ENCODE results near the gene AR. TPM values are rescaled to one million over a fixed set of nuclear protein-coding genes. Genes with fewer than 3 reads are reported as not detected.

The AR gene
- polyA plus RNA-seq, 1 donor from 2014 or later: 1.1 TPM

DNA sequence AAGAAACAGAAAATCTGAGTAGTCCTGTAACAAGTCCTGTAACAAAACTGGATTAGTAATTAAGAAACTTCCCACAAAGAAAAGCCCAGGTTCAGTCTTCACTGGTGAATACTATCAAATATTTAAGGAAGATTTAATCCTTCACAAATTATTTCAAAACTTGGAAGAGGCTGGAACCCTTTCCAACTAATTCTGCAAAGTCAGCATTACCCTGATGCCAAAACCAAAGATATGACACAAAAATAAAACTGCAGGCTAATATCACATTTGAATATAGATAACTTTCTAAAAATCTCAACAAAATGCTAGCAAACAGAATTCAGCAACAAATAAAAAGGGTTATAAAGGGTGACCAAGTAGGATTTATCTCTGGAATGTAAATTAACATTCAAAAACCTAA is 80.5 kb downstream of the AR start:
- no peaks in the 10 kb centered on the region for H3K79me2 ChIP-seq (replicated peaks; ENCODE audit: insufficient read depth, low read length)
- no peaks in the 10 kb centered on the region for H3K36me3 ChIP-seq (ENCODE audit: insufficient read depth, low read length)
- H3K9me2 ChIP-seq (ENCODE audit: insufficient read depth, low read length): no peaks in the 10 kb centered on the region
- TF ChIP-seq SMC3 (conservative IDR thresholded peaks at IDR 0.05; ENCODE audit: poor library complexity) (no peak), TAF1 (IDR thresholded peaks at IDR 0.05; ENCODE audit: low read depth) (no peak), RAD21 (conservative IDR thresholded peaks at IDR 0.05) (no peak), REST (IDR thresholded peaks at IDR 0.05; ENCODE audit: borderline replicate concordance) (no peak), EZH2 (IDR thresholded peaks at IDR 0.05; ENCODE audit: borderline replicate concordance, insufficient read depth, low read length, poor library complexity, severe bottlenecking) (no peak), MXI1 (conservative IDR thresholded peaks at IDR 0.05; ENCODE audit: poor library complexity, severe bottlenecking) (no peak), POLR2AphosphoS5 (IDR thresholded peaks at IDR 0.05) (no peak), EP300 (conservative IDR thresholded peaks at IDR 0.05; ENCODE audit: poor library complexity, severe bottlenecking) (no peak)
- TF ChIP-seq, protein P1, sequence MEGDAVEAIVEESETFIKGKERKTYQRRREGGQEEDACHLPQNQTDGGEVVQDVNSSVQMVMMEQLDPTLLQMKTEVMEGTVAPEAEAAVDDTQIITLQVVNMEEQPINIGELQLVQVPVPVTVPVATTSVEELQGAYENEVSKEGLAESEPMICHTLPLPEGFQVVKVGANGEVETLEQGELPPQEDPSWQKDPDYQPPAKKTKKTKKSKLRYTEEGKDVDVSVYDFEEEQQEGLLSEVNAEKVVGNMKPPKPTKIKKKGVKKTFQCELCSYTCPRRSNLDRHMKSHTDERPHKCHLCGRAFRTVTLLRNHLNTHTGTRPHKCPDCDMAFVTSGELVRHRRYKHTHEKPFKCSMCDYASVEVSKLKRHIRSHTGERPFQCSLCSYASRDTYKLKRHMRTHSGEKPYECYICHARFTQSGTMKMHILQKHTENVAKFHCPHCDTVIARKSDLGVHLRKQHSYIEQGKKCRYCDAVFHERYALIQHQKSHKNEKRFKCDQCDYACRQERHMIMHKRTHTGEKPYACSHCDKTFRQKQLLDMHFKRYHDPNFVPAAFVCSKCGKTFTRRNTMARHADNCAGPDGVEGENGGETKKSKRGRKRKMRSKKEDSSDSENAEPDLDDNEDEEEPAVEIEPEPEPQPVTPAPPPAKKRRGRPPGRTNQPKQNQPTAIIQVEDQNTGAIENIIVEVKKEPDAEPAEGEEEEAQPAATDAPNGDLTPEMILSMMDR (IDR thresholded peaks at IDR 0.05; ENCODE audit: poor library complexity, severe bottlenecking): no peak
- H3K27ac ChIP-seq (ENCODE audit: low read length): no peak overlapping the region
- H3K9ac ChIP-seq (ENCODE audit: low read length): no peak overlapping the region
- H3K4me3 ChIP-seq (ENCODE audit: low read length): no peak overlapping the region
- H3K4me2 ChIP-seq (ENCODE audit: low read length): no peak overlapping the region
- H3F3A ChIP-seq (ENCODE audit: insufficient read depth, low read length, poor library complexity, severe bottlenecking): no peaks in the 10 kb centered on the region
- H2AFZ ChIP-seq (ENCODE audit: low read depth, low read length): no peak overlapping the region
- no peaks in the 10 kb centered on the region for H3K27me3 ChIP-seq (ENCODE audit: insufficient read depth, low read depth, low read length)
- H4K20me1 ChIP-seq (ENCODE audit: insufficient read depth): no peaks in the 10 kb centered on the region
- no peaks in the 10 kb centered on the region for H3K9me3 ChIP-seq (ENCODE audit: low read length)

- Histone ChIP-seq H3K4me3 (ENCODE audit: low read length) (no peak overlapping the region), H3F3A (ENCODE audit: insufficient read depth, low read length, poor library complexity, severe bottlenecking) (no peaks in the 10 kb centered on the region), H3K79me2 (replicated peaks; ENCODE audit: insufficient read depth, low read length) (no peaks in the 10 kb centered on the region), H2AFZ (ENCODE audit: low read depth, low read length) (no peak overlapping the region), H3K36me3 (ENCODE audit: insufficient read depth, low read length) (no peaks in the 10 kb centered on the region), H3K9ac (ENCODE audit: low read length) (no peak overlapping the region), H3K4me2 (ENCODE audit: low read length) (no peak overlapping the region), H3K9me2 (ENCODE audit: insufficient read depth, low read length) (no peaks in the 10 kb centered on the region), H3K9me3 (ENCODE audit: low read length) (no peaks in the 10 kb centered on the region), H4K20me1 (ENCODE audit: insufficient read depth) (no peaks in the 10 kb centered on the region), H3K27ac (ENCODE audit: low read length) (no peak overlapping the region), H3K27me3 (ENCODE audit: insufficient read depth, low read depth, low read length) (no peaks in the 10 kb centered on the region)
- TF ChIP-seq REST (IDR thresholded peaks at IDR 0.05; ENCODE audit: borderline replicate concordance): no peak
- no peak for TF ChIP-seq SMC3 (conservative IDR thresholded peaks at IDR 0.05; ENCODE audit: poor library complexity)
These were observed 91.6 kb downstream of the AR start for GRCh38 chrX:67635424-67635823.

Data from neural cell (in vitro differentiated cells).